SK-N-SH treated with all-trans-retinoic acid at 6 μM for 48 hours (cell line): ENCODE data around the gene H19.

Experiments used
- OSR1 ChIP-seq: fragments of 250-450 bp; sonication (Bioruptor Pico); IDR thresholded peaks from 2 replicates; pipeline ENCODE4 v1.8.0; 2022; ENCODE audit warnings: moderate library complexity, mild to moderate bottlenecking, inconsistent platforms
- PATZ1 ChIP-seq: fragments of 250-450 bp; sonication (Bioruptor Pico); IDR thresholded peaks from 2 replicates; pipeline ENCODE4 v1.8.0; 2020; ENCODE audit warnings: mild to moderate bottlenecking, moderate library complexity, borderline replicate concordance
- TOX ChIP-seq: fragments of 250-450 bp; sonication (Bioruptor Pico); IDR thresholded peaks from 2 replicates; pipeline ENCODE4 v1.8.0; 2021; ENCODE audit warnings: mild to moderate bottlenecking, moderate library complexity, borderline replicate concordance
- ZNF70 ChIP-seq: fragments of 450-650 bp; formaldehyde crosslinking; IDR thresholded peaks from 2 replicates; pipeline ENCODE4 v1.5.0; 2020; ENCODE audit warnings: mild to moderate bottlenecking, moderate library complexity

- no peak for TF ChIP-seq TOX (CRISPR knock-in tag)
- TF ChIP-seq ZNF70 (CRISPR knock-in tag), result no peak
- TF ChIP-seq PATZ1 (CRISPR knock-in tag), result no peak
- TF ChIP-seq OSR1 (CRISPR knock-in tag), result no peak
These were observed 37.7 kb upstream of the H19 start for GRCh38 chr11:2035382-2035781.
